GM23338 (cell line): ENCODE data around the gene IL1B. TPM values are rescaled to one million over a fixed set of nuclear protein-coding genes. Genes with fewer than 3 reads are reported as not detected.

Source experiments
- ATAC-seq: fragments of 200-7000 bp; cut with Tn5 transposase; 3 replicates; pipeline ENCODE4 v1.9.1; 2020
- DNase-seq: peaks from one replicate; pipeline ENCODE4 v3.0.0-alpha.2; 2015; ENCODE audit warnings: low spot score
- H2AFZ ChIP-seq: fragments of 200-600 bp; sonication (generic); 2 replicates; pipeline ENCODE4 v1.8.0; 2016; ENCODE audit warnings: antibody characterized with exemption, mild to moderate bottlenecking, moderate library complexity
- H3F3A ChIP-seq: fragments of 200-600 bp; sonication (generic); replicated peaks from 2 replicates; pipeline ENCODE4 v1.8.0; 2017; ENCODE audit warnings: antibody characterized with exemption, mixed run types, low read depth
- H3K27ac ChIP-seq: fragments of 200-600 bp; sonication (generic); 2 replicates; pipeline ENCODE4 v1.6.1; 2016; ENCODE audit warnings: low read depth
- H3K27me3 ChIP-seq: fragments of 200-600 bp; sonication (generic); 2 replicates; pipeline ENCODE4 v1.8.0; 2016; ENCODE audit warnings: mild to moderate bottlenecking, mixed run types, moderate library complexity; ENCODE audit not compliant: insufficient read depth
- H3K36me3 ChIP-seq: fragments of 200-600 bp; sonication (generic); 2 replicates; pipeline ENCODE4 v1.8.0; 2016; ENCODE audit warnings: mild to moderate bottlenecking; ENCODE audit not compliant: insufficient read depth
- H3K4me1 ChIP-seq: fragments of 200-600 bp; sonication (generic); 2 replicates; pipeline ENCODE4 v1.8.0; 2016; ENCODE audit warnings: mild to moderate bottlenecking, moderate library complexity; ENCODE audit not compliant: insufficient read depth
- H3K4me2 ChIP-seq: fragments of 200-600 bp; sonication (generic); 2 replicates; pipeline ENCODE4 v1.7.1; 2017; ENCODE audit warnings: mixed run types
- H3K4me3 ChIP-seq: fragments of 200-600 bp; sonication (generic); 2 replicates; pipeline ENCODE4 v1.6.1; 2016; ENCODE audit warnings: mixed run types
- H3K79me2 ChIP-seq: fragments of 200-600 bp; sonication (generic); replicated peaks from 2 replicates; pipeline ENCODE4 v1.8.0; 2017; ENCODE audit warnings: mild to moderate bottlenecking; ENCODE audit not compliant: insufficient read depth
- H3K9me2 ChIP-seq: fragments of 200-600 bp; sonication (generic); 2 replicates; pipeline ENCODE4 v1.8.0; 2017; ENCODE audit not compliant: insufficient read depth
- H4K20me1 ChIP-seq: fragments of 200-600 bp; sonication (generic); replicated peaks from 2 replicates; pipeline ENCODE4 v1.8.0; 2017; ENCODE audit warnings: mild to moderate bottlenecking; ENCODE audit not compliant: insufficient read depth
- H3K27ac Mint-ChIP-seq: 2 replicates; pipeline ENCODE4 v1.8.0; 2020; ENCODE audit warnings: inconsistent platforms, mild to moderate bottlenecking, moderate library complexity, mixed read lengths
- H3K27me3 Mint-ChIP-seq: 3 replicates; pipeline ENCODE4 v1.8.0; 2022; ENCODE audit warnings: low read depth, mild to moderate bottlenecking, moderate library complexity, mixed read lengths, inconsistent platforms; ENCODE audit not compliant: insufficient read depth, poor library complexity
- H3K36me3 Mint-ChIP-seq: 3 replicates; pipeline ENCODE4 v1.8.0; 2021; ENCODE audit warnings: low read depth, mild to moderate bottlenecking, inconsistent platforms, moderate library complexity, mixed read lengths
- H3K4me1 Mint-ChIP-seq: 3 replicates; pipeline ENCODE4 v1.8.0; 2020; ENCODE audit warnings: mild to moderate bottlenecking, inconsistent platforms, mixed read lengths
- H3K4me3 Mint-ChIP-seq: 3 replicates; pipeline ENCODE4 v1.8.0; 2021; ENCODE audit warnings: moderate library complexity, mild to moderate bottlenecking, inconsistent platforms, mixed read lengths
- H3K9me3 Mint-ChIP-seq: 3 replicates; pipeline ENCODE4 v1.8.0; 2020; ENCODE audit warnings: moderate library complexity, mild to moderate bottlenecking, inconsistent platforms, mixed read lengths
- CREB1 ChIP-seq: fragments of 250-450 bp; sonication (Bioruptor Pico); IDR thresholded peaks from 2 replicates; pipeline ENCODE4 v1.5.0; 2020; ENCODE audit warnings: low read depth, mild to moderate bottlenecking, moderate library complexity
- CTCF ChIP-seq, 2 experiments: fragments of 200-600 bp in 1 of 2; sonication (generic) in 1 of 2; conservative IDR thresholded peaks; 2 replicates each; pipeline versions ENCODE4 v1.5.1 to v1.6.1; 2016 to 2017; ENCODE audit warnings: antibody characterized with exemption in 2 of 2, low read depth in 2 of 2, mild to moderate bottlenecking in 2 of 2, moderate library complexity in 1 of 2
- EZH2 ChIP-seq: fragments of 200-600 bp; sonication (generic); IDR thresholded peaks from one replicate; pipeline ENCODE4 v1.8.0; 2017; ENCODE audit warnings: antibody characterized with exemption, mild to moderate bottlenecking, low read depth; ENCODE audit not compliant: unreplicated experiment
- EZH2phosphoT487 ChIP-seq: fragments of 200-600 bp; sonication (generic); IDR thresholded peaks from one replicate; pipeline ENCODE4 v1.8.1; 2018; ENCODE audit warnings: antibody characterized with exemption; ENCODE audit not compliant: unreplicated experiment
- JUNB ChIP-seq: IDR thresholded peaks from one replicate; pipeline ENCODE4 v1.6.1; 2016; ENCODE audit warnings: antibody characterized with exemption; ENCODE audit not compliant: unreplicated experiment
- NANOG ChIP-seq: IDR thresholded peaks from 2 replicates; pipeline ENCODE4 v1.6.1; 2016; ENCODE audit warnings: antibody characterized with exemption, borderline replicate concordance
- POLR2AphosphoS5 ChIP-seq: IDR thresholded peaks from 2 replicates; pipeline ENCODE4 v1.6.1; 2016; ENCODE audit warnings: antibody characterized with exemption, low read depth
- REST ChIP-seq: IDR thresholded peaks from one replicate; pipeline ENCODE4 v1.6.1; 2018; ENCODE audit warnings: antibody characterized with exemption; ENCODE audit not compliant: unreplicated experiment
- STAT1 ChIP-seq: IDR thresholded peaks from one replicate; pipeline ENCODE4 v1.6.1; 2016; ENCODE audit warnings: antibody characterized with exemption; ENCODE audit not compliant: unreplicated experiment
- ZNF114 ChIP-seq: fragments of 250-450 bp; sonication (Bioruptor Pico); IDR thresholded peaks from 2 replicates; pipeline ENCODE4 v1.5.0; 2020; ENCODE audit warnings: mild to moderate bottlenecking, moderate library complexity
- ZNF331 ChIP-seq: fragments of 250-450 bp; sonication (Bioruptor Pico); IDR thresholded peaks from 2 replicates; pipeline ENCODE4 v1.5.0; 2020; ENCODE audit warnings: low read depth, mild to moderate bottlenecking, moderate library complexity
- polyA plus RNA-seq: library from polyadenylated mRNA; unstranded; fragments of >200 nt; fragmentation: Nextera tagmentation; extraction: Ambion mirVana; gene quantifications from 2 replicates; pipeline ENCODE4 v1.2.1, GENCODE V29; 2016
- total RNA-seq: library from RNA; depleted of rRNA; stranded (reverse); fragments of >200 nt; shearing (Covaris generic); gene quantifications from 2 replicates; pipeline ENCODE4 v1.2.3, GENCODE V29; 2014
- TF ChIP-seq, protein P1 (sequence below): IDR thresholded peaks from 2 replicates; pipeline ENCODE4 v1.6.1; 2016; ENCODE audit warnings: antibody characterized with exemption
- TF ChIP-seq, protein P2 (sequence below): fragments of 250-450 bp; sonication (Bioruptor Pico); IDR thresholded peaks from 2 replicates; pipeline ENCODE4 v1.5.0; 2020; ENCODE audit warnings: mild to moderate bottlenecking, moderate library complexity

IL1B gene
- total and polyA plus RNA-seq, 2 experiments from 2014 or later: not detected

GRCh38 chr2:112790305-112790704 is 46.3 kb downstream of the IL1B start:
- no peak overlapping the region; the same call in 1 of the 2 replicates for H2AFZ ChIP-seq
- H3K27me3 ChIP-seq: no peaks in the 10 kb centered on the region
- H3K79me2 ChIP-seq: no peaks in the 10 kb centered on the region
- H3K4me1 ChIP-seq: peaks cover 13% of the 10 kb centered on the region
- no peak overlapping the region; the same call in 1 of the 2 replicates for H3K27ac ChIP-seq
- ATAC-seq (no peak), DNase-seq (no peak)
- H3F3A ChIP-seq: no peaks in the 10 kb centered on the region
- no peak overlapping the region for H3K4me2 ChIP-seq
- peaks cover 18% of the 10 kb centered on the region for H3K9me2 ChIP-seq
- Mint-ChIP-seq H3K27me3 (peaks cover 2% of the 10 kb centered on the region), H3K4me1 (peaks cover 15% of the 10 kb centered on the region), H3K9me3 (peaks cover 4% of the 10 kb centered on the region), H3K27ac (no peak overlapping the region), H3K36me3 (peaks cover 5% of the 10 kb centered on the region; the same call in 1 of the 3 replicates), H3K4me3 (no peak overlapping the region)
- TF ChIP-seq STAT1 (no peak), CTCF (conservative IDR thresholded peaks at IDR 0.05; ENCODE audit: low read depth in 2 of 2) (no peak), ZNF331 (CRISPR knock-in tag) (no peak), REST (no peak), POLR2AphosphoS5 (no peak), NANOG (no peak), CREB1 (CRISPR knock-in tag) (no peak), JUNB (no peak), ZNF114 (CRISPR knock-in tag) (no peak), EZH2phosphoT487 (no peak), EZH2 (no peak)
- TF ChIP-seq, protein P1, sequence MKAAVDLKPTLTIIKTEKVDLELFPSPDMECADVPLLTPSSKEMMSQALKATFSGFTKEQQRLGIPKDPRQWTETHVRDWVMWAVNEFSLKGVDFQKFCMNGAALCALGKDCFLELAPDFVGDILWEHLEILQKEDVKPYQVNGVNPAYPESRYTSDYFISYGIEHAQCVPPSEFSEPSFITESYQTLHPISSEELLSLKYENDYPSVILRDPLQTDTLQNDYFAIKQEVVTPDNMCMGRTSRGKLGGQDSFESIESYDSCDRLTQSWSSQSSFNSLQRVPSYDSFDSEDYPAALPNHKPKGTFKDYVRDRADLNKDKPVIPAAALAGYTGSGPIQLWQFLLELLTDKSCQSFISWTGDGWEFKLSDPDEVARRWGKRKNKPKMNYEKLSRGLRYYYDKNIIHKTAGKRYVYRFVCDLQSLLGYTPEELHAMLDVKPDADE: no peak
- TF ChIP-seq, protein P2, sequence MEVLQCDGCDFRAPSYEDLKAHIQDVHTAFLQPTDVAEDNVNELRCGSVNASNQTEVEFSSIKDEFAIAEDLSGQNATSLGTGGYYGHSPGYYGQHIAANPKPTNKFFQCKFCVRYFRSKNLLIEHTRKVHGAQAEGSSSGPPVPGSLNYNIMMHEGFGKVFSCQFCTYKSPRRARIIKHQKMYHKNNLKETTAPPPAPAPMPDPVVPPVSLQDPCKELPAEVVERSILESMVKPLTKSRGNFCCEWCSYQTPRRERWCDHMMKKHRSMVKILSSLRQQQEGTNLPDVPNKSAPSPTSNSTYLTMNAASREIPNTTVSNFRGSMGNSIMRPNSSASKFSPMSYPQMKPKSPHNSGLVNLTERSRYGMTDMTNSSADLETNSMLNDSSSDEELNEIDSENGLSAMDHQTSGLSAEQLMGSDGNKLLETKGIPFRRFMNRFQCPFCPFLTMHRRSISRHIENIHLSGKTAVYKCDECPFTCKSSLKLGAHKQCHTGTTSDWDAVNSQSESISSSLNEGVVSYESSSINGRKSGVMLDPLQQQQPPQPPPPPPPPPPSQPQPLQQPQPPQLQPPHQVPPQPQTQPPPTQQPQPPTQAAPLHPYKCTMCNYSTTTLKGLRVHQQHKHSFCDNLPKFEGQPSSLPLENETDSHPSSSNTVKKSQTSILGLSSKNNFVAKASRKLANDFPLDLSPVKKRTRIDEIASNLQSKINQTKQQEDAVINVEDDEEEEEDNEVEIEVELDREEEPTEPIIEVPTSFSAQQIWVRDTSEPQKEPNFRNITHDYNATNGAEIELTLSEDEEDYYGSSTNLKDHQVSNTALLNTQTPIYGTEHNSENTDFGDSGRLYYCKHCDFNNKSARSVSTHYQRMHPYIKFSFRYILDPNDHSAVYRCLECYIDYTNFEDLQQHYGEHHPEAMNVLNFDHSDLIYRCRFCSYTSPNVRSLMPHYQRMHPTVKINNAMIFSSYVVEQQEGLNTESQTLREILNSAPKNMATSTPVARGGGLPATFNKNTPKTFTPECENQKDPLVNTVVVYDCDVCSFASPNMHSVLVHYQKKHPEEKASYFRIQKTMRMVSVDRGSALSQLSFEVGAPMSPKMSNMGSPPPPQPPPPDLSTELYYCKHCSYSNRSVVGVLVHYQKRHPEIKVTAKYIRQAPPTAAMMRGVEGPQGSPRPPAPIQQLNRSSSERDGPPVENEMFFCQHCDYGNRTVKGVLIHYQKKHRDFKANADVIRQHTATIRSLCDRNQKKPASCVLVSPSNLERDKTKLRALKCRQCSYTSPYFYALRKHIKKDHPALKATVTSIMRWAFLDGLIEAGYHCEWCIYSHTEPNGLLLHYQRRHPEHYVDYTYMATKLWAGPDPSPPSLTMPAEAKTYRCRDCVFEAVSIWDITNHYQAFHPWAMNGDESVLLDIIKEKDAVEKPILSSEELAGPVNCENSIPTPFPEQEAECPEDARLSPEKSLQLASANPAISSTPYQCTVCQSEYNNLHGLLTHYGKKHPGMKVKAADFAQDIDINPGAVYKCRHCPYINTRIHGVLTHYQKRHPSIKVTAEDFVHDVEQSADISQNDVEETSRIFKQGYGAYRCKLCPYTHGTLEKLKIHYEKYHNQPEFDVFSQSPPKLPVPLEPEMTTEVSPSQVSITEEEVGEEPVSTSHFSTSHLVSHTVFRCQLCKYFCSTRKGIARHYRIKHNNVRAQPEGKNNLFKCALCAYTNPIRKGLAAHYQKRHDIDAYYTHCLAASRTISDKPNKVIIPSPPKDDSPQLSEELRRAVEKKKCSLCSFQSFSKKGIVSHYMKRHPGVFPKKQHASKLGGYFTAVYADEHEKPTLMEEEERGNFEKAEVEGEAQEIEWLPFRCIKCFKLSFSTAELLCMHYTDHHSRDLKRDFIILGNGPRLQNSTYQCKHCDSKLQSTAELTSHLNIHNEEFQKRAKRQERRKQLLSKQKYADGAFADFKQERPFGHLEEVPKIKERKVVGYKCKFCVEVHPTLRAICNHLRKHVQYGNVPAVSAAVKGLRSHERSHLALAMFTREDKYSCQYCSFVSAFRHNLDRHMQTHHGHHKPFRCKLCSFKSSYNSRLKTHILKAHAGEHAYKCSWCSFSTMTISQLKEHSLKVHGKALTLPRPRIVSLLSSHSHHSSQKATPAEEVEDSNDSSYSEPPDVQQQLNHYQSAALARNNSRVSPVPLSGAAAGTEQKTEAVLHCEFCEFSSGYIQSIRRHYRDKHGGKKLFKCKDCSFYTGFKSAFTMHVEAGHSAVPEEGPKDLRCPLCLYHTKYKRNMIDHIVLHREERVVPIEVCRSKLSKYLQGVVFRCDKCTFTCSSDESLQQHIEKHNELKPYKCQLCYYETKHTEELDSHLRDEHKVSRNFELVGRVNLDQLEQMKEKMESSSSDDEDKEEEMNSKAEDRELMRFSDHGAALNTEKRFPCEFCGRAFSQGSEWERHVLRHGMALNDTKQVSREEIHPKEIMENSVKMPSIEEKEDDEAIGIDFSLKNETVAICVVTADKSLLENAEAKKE: no peak
- H3K36me3 ChIP-seq: no peaks in the 10 kb centered on the region
- no peaks in the 10 kb centered on the region for H4K20me1 ChIP-seq
- no peak overlapping the region for H3K4me3 ChIP-seq
